A204.1 (cell line): Measurements from ENCODE around the gene EML6.
"Not testable (repeated sequence)": the region's sequence is repeated elsewhere in the genome, so short reads cannot be mapped to it uniquely, and the experiment has no call there.

ENCODE experiments used
- FAIRE-seq: peaks from 2 replicates; lab custom pipeline; 2012; peaks lifted over from hg19 to GRCh38; lab: Jason Lieb, UNC

EML6 gene

GRCh38 chr2:54805255-54805654 lies 81.8 kb downstream of the EML6 start:
- no peak for FAIRE-seq

DNA sequence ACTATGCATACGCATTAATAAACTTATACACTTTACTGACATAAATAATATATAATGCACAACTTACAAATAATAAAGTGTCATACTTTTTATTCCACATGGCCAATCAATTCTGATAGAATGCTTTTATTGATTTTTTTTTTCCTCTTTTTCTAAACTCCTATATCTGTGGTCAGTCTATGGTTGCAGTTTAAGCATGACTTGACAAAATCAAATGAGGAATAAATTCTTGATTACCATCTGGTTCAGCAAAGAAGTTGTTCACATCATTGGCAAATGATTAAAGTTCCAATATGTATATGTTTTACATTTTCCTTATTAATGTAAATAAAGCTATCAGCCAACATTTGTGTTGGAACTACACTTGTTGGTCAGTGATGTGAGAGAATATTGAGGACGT lies 83.5 kb downstream of the EML6 start:
- FAIRE-seq = no peak

- no peak for FAIRE-seq
These were observed 85.2 kb downstream of the EML6 start for GRCh38 chr2:54808661-54809060.

DNA sequence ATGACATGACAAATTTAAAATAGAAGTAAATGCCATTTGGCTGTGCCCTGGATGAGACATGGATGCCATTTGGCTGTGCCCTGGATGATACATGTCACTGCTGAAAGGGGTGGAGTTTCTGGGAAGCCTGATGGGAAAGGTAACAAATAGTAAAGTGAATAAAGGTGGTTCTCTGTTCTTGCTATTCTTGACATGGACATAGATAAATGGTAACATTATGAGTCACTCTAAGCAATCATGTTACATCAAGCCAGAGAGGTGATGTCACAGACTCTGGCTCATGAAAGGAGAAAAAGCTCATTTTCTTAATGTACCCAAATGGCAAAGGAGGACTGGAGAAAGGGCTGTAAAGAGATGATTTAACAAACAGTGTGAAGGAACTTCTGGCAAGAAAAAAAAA lies 86.4 kb downstream of the EML6 start:
- no peak for FAIRE-seq

GRCh38 chr2:54810246-54810645 lies 86.8 kb downstream of the EML6 start:
- FAIRE-seq = no peak

GRCh38 chr2:54813584-54813983 lies 90.1 kb downstream of the EML6 start:
- FAIRE-seq = no peak

DNA sequence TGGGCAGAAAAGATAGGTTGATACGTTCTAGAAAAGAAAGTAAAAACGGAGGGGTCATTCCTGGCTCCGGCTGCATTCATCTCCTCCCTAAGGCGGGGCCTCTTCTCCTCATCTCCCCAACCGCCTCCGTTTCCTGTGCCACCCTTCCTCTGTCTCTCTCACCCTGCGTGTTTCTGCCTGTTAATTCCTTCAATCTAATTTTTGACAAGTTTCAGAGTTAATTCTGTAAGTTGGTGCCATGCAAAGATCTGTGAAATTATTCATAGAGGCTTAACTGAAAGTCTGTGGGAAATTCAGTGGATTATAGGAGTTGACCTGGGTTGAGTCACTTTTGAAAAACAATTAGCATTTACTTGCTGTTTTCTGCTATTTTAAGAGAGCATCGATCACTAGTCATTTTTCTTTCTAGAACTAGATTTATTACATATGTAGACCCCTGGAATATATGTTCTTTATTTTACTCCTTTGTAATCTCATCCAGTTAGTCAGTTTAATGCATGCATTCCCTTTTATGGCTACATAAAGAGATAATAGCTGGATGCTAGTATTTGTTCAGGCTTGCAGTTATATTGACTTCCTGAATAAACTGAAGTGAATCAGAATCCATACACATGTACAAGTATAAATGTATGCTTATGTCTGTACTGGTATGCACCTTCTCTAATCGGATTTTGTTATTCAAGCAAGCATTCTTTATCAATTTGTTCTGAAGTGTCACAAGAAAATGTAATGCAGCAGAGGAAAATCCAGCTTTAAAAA lies 91.1 kb downstream of the EML6 start:
- no peak for FAIRE-seq

GRCh38 chr2:54815148-54815539 lies 91.7 kb downstream of the EML6 start:
- FAIRE-seq = no peak

DNA sequence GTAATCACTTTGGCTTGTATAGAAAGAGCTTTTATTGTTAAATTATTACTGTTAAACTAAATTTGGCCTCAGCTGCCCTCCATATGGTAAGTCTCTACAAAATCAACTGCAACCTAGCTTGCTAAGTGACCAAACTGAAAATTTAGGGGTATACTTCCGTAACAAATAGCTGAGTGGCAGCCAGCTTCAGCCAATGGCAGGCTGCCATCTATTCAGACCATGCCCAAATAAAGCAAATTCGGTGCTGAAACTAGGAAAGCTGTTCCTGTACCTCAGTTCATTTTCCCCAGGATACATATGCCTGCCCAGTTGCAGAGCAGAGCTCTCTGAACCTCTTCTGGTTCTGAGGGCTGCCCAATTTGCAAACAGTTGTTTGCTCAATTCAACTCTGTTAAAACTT lies 94.8 kb downstream of the EML6 start:
- FAIRE-seq = no peak

DNA sequence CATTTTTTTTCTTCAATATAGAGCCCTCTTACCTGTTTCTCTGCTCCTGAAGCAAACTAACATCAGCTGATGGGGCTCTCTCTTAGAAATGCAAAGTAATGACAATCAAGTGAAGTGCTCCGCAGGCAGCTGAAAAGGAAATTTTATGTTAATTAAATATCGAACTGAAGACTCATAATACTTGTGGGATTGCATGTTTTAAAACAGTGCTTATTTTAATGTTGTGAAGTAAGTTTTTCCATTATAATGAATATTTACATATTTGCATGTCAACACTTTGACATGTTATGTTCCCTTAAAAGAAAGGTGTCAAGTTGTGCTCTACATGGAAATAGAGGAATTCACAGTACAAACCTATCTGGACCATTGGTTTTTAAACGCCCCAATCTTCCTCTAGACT lies 97.1 kb downstream of the EML6 start:
- FAIRE-seq = no peak

GRCh38 chr2:54824567-54824966 lies 101.1 kb downstream of the EML6 start:
- no peak for FAIRE-seq

- no peak for FAIRE-seq
These were observed 107.1 kb downstream of the EML6 start for GRCh38 chr2:54830546-54830945.

DNA sequence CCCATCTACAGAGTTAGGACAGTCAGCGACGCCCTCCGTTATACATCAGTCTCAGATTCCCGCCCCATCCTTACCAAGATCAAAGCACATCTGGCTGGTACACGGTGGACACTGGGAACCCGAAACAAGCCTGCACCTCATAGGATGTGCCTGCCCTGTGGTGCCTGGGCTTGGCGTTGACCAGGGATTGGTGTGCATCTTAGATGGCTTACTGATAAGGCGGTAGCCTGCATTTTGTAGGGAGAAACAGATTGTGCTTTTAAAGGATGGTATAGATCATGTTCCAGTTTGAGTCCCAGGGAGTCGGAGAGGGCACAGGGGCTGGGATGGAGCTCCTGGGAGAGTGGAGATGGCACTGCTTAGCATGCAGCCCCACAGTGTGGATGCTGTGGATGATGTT lies 108.0 kb downstream of the EML6 start:
- FAIRE-seq = no peak

- no peak for FAIRE-seq
These were observed 111.3 kb downstream of the EML6 start for GRCh38 chr2:54834721-54835120.

DNA sequence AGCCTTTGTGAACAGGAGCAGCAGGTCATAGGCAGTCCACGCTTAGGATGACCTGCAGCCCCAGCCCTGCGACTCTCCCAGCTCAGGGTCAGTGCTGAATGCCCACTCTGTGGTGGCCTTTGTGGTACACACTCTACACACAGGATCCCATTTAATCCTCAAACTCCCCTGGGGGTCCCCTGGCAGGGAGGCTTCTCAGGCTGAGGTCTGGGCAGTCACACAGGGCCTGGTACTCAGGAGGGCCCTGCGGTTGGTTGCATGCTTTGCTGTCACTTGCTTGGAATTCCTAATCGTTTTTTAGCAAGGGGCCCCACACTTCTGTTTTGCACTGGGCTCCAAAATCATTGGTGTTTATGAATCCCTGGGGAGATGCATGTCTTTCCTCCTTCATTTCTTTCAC lies 113.0 kb downstream of the EML6 start:
- no peak for FAIRE-seq

GRCh38 chr2:54838585-54839035 lies 115.1 kb downstream of the EML6 start:
- peak; percentile 37 for FAIRE-seq

DNA sequence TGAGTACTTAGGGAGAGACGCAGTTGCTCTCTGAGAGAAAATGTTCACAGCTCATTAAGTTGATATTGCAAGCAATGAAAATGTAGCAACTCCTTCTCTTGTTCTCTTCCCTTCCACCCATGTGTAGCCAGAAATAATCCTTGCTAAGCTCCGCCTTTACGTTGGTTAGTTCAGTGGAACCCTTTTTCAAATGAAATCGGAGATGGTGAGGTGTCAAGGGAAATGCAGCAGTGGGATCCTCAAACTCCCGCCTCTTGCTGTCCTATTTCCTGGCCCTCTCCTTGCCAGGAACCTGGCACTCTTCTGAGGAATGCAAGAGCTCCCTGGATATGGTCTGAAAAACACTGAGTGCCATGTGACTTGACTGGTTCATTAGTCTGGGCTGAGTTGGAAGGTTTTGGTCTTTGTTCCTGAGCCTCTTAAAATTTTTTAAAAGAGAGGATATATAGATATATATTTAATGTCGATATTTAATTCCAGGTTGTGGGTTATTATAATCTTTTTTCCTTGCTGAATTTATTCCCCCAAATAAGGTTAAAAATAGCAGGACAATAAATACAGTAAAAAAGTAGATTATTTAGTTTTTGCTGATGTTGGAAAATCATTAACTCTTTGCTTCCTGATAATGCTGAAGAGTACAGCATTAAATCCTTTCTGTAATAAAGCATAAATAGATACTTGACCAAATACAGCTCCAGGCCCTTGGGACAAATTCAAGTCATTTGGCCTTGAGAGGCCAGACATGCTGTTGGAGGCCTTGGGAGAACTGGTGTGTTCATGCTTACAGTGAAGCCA lies 116.2 kb downstream of the EML6 start:
- no peak for FAIRE-seq

- no peak for FAIRE-seq
These were observed 117.4 kb downstream of the EML6 start for GRCh38 chr2:54840559-54841468.

- not testable (repeated sequence) for FAIRE-seq
These were observed 118.0 kb downstream of the EML6 start for GRCh38 chr2:54841500-54841899.

GRCh38 chr2:54845094-54845493 lies 121.6 kb downstream of the EML6 start:
- FAIRE-seq = no peak

DNA sequence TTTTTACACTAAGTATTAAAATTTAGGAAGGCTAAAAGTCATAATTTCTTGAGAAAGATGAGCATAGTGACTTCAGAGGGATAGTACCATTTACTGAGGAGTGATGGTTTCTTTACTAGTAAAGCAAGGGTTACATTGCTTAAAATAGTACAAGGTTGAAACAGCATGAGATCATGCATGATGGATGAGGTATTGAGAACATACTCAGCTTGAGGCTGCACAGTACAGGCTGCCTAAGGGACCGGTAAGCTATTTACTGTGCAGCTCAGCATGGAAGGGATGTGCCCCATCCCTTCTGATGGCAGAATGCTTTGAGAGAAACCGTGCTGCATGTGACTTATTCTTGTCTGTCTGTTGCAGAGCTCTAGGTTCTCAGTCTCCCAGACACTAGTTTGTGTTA lies 122.1 kb downstream of the EML6 start:
- FAIRE-seq = no peak
